ENCODE results near the gene TMEM17.

The TMEM17 gene

GRCh38 chr2:62458206-62458641, 47.8 kb downstream of the TMEM17 start:
- no peak for DNase-seq (ENCODE audit: low read depth)
- no peak overlapping the region for H3K4me3 ChIP-seq (ENCODE audit: low read depth, low read length)
- no peak for TF ChIP-seq CTCF (IDR thresholded peaks at IDR 0.05; ENCODE audit: control insufficient read depth, extremely low read depth, insufficient read depth)

DNA sequence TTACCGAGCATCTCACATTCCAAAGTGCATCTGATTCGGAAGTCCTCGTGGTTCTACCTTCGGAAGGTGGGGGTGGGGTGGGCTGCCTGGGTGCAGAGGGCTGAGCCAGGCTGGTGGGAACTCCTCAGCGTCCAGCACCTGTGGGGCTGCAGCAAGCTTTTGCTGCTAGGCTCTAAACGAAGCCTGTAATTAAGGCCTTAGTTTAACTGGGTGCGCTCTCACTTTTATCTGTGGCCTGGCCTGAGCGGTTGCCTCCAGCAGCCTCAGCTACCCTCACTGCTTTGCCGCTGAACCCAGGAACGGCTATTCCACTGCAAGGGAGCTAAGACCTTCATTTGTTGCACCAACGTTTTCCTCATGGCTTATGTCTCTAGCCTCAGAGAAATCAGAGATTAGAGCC, 48.4 kb downstream of the TMEM17 start:
- H3K4me3 ChIP-seq (ENCODE audit: low read depth, low read length), result no peak overlapping the region; the same call in 1 of the 2 replicates
- no peak for DNase-seq (ENCODE audit: low read depth)
- TF ChIP-seq CTCF (IDR thresholded peaks at IDR 0.05; ENCODE audit: control insufficient read depth, extremely low read depth, insufficient read depth), result no peak

DNA sequence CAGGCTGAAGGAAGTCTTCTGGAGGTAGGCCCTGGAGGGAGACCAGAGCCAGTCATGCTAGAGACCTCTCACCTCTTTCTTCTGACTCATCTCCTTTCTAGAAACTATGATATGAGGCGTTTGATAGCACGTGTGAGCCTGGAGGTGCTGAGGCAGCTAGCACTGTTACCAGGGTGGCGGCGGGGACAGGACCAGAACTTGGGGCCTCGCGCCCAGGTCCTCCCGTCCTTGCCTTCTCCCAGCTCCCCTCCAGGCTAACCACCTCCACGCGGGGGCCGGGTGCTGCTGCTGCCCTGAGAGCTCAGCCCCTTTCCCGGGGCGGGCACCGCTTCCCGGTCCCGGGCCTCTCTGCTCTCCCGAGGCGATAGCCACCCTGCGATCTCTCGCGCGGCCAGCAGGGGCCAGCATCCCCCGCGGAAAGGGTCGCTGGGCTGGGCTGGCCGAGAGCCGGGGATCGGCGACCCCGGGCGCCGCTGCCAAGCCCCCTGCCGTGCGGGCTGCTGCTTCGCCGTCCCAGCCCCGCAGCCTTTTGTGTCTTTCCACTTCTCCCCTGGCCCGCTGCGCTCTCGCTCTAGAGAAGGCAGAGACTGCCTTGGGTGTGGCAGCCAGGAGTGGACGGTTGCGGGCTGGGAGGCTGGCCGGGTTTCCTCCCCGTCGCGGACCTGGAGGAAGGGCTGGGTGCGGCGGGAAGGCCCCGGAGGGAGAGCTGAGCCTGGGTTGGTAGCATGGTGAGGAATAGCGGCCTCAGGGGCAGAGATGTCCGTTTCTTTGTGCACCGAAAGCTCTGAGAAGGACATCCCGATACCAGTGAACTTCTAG, 49.1 kb downstream of the TMEM17 start:
- TF ChIP-seq CTCF (IDR thresholded peaks at IDR 0.05; ENCODE audit: control insufficient read depth, extremely low read depth, insufficient read depth), result peak; percentile 77
- DNase-seq (ENCODE audit: low read depth), result no peak
- H3K4me3 ChIP-seq (ENCODE audit: low read depth, low read length), result peak overlapping the region; percentile 53

- no peak overlapping the region for H3K4me3 ChIP-seq (ENCODE audit: low read depth, low read length)
- TF ChIP-seq CTCF (IDR thresholded peaks at IDR 0.05; ENCODE audit: control insufficient read depth, extremely low read depth, insufficient read depth), result no peak
- no peak for DNase-seq (ENCODE audit: low read depth)
Observed at GRCh38 chr2:62455957-62456692, 49.9 kb downstream of the TMEM17 start.

DNA sequence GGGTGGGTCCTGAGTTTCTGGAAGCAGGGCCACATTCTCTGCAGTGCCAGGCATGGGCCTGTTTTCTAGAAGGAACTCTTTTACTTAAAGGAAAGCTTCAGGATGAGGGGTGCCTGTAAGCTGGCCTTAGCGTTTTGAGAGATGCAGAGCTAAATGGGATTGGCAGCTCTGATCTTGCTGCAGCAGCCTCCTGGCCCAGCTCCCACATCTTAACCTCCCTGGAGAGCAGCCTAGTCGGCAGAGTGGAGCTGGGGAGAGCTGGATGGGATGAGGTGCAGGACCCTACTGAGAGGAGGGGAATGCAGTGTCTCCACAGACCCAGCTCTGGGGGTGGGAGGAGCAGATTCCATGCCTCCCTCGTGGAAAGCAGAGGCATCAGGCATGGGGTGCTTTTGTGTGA, 52.0 kb downstream of the TMEM17 start:
- DNase-seq (ENCODE audit: low read depth), result no peak
- no peak overlapping the region for H3K4me3 ChIP-seq (ENCODE audit: low read depth, low read length)
- no peak for TF ChIP-seq CTCF (IDR thresholded peaks at IDR 0.05; ENCODE audit: control insufficient read depth, extremely low read depth, insufficient read depth)

DNA sequence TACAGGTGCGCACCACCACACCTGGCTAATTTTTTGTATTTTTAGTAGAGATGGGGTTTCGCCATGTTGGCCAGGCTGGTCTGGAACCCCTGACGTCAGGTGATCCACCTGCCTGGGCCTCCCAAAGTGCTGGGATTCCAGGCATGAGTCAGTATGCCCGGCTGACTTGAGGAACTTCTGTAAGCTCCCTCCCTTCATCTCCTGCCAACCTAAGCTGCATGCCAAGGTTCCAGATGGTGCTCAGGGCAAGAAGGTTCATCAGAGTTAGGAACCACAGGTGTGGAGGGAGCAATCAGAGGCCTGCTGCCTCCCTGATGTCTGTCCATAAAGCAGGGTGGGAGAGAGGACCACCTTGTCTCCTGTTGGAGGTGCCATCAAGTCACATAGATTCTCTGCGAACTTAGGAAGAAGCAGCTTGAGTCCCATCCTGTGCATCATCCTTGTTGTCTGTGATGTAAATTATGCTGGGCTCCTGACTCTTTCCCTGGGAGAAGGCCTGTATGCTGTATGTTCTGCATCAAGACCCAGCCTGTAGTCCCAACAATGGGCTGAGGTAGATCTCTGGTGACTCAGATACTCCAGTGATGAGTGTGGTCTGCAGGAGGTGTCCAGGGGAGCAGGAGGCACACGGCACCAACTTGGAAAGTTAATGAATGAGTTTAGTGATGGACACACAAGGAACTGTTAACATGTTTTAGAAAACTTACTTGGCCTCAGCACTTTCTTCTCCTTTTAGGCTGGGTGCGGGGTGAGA, 53.1 kb downstream of the TMEM17 start:
- no peak for TF ChIP-seq CTCF (IDR thresholded peaks at IDR 0.05; ENCODE audit: control insufficient read depth, extremely low read depth, insufficient read depth)
- H3K4me3 ChIP-seq (ENCODE audit: low read depth, low read length), result no peak overlapping the region
- DNase-seq (ENCODE audit: low read depth), result no peak
